ENCODE measurements around the gene CD300LD. TPM values are rescaled to one million over a fixed set of nuclear protein-coding genes. Genes with fewer than 3 reads are reported as not detected.

Gene CD300LD
- total RNA-seq, 1 experiment from 2014 or later = not detected

DNA sequence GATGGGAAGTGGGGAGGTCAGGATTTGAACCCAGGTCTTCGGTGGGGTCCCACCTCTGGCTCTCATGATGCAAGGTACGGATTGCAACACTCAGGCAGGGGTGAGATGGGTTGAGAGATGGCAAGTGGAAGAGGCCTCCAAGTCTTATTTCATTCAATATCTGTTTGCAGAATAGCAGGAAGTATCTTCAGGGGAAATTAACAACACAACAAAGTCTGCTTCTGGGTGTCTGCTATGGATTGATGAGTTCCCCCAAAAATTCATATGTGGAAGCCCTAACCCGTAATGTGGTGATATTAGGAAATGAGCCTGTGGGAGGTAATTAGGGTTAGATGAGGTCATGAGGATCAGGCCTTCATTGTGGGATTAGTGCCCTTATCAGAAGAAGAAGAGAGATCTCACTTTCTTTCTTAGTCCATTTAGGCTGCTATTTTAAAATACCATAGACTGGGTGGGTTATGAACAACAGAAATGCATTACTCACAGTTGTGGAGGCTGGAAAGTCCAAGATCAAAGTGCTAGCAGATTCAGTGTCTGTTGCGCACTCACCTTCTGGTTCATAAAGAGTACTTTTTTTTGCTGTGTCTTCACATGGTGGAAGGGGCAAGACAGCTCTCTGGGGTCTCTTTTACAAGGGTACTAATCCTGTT is 20.3 kb downstream of the CD300LD start:
- Histone ChIP-seq H3K4me3 (ENCODE audit: low read depth, low read length, poor library complexity, severe bottlenecking) (no peak overlapping the region), H3K27me3 (replicated peaks; ENCODE audit: insufficient read depth, low read depth, low read length, poor library complexity) (peaks cover 23% of the 10 kb centered on the region), H3K4me1 (ENCODE audit: insufficient read depth, low read length, poor library complexity, severe bottlenecking) (no peaks in the 10 kb centered on the region), H3K9me3 (ENCODE audit: low read depth, low read length, poor library complexity, severe bottlenecking) (no peaks in the 10 kb centered on the region), H3K36me3 (ENCODE audit: insufficient read depth, low read length, poor library complexity, severe bottlenecking) (no peaks in the 10 kb centered on the region), H3K27ac (ENCODE audit: low read depth, low read length, poor library complexity, severe bottlenecking) (no peak overlapping the region)
- TF ChIP-seq EZH2 (IDR thresholded peaks at IDR 0.05; ENCODE audit: borderline replicate concordance, low read depth, low read length, poor library complexity, severe bottlenecking) = no peak
- TF ChIP-seq, protein P1, sequence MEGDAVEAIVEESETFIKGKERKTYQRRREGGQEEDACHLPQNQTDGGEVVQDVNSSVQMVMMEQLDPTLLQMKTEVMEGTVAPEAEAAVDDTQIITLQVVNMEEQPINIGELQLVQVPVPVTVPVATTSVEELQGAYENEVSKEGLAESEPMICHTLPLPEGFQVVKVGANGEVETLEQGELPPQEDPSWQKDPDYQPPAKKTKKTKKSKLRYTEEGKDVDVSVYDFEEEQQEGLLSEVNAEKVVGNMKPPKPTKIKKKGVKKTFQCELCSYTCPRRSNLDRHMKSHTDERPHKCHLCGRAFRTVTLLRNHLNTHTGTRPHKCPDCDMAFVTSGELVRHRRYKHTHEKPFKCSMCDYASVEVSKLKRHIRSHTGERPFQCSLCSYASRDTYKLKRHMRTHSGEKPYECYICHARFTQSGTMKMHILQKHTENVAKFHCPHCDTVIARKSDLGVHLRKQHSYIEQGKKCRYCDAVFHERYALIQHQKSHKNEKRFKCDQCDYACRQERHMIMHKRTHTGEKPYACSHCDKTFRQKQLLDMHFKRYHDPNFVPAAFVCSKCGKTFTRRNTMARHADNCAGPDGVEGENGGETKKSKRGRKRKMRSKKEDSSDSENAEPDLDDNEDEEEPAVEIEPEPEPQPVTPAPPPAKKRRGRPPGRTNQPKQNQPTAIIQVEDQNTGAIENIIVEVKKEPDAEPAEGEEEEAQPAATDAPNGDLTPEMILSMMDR (conservative IDR thresholded peaks at IDR 0.05; ENCODE audit: low read depth, low read length) = no peak
- ChIA-PET CTCF (no interaction called here), POLR2A (ENCODE audit: low non-redundant PET) (no interaction called here)
- BruUV-seq (replicated peaks) = no TSS peak
- no peak for DNase-seq (ENCODE audit: low spot score)
- intact Hi-C loops (cut with micrococcal nuclease; ENCODE audit: unreplicated experiment) = no loop called here

DNA sequence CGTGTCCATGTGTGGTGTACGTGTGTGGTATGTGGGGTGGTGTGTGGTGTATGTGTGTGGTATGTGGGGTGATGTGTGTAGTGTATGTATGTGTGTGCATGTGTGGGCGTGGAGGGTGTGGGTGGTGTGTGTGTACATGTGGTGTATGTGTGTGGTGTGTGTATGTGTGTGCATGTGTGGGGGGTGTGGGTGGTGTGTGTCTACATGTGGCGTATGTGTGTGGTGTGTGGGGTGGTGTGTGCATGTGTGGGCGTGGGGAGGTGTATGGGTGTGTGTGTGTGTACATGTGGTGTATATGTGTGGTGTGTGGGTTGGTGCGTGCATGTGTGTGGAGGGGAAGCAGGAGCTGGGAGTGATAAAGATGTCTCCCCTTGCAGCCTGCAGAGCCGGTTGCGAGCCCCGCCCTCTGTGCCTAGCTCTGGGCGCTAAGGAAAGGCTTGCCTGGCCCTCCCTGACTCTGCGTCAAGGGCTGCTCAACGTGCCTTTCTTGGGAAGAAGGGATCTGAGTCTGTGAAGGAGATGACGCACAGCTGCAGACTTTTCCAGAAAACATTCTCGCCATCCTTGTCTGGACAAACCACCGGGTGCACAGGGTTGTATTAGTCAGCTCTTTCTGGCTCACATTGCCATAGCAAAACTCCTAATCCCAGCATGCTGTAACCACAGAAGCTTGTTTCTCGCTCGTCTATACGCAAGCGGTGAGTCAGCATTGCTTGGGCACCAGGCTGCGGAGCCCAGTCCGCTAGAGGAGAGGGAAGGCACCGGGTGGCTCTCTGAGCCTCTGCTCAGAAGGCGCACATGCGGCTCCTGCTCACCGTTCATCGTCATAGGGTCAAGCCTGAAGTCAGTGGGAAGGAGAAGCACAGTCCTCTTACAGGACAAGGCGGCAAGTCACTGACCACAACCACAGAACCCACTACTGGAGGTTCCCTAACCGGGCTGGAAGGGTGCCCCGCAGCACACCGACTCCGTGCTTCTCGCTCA is 22.8 kb downstream of the CD300LD start:
- Histone ChIP-seq H3K4me3 (ENCODE audit: low read depth, low read length, poor library complexity, severe bottlenecking) (no peak overlapping the region), H3K27me3 (replicated peaks; ENCODE audit: insufficient read depth, low read depth, low read length, poor library complexity) (peaks cover 6% of the 10 kb centered on the region), H3K9me3 (ENCODE audit: low read depth, low read length, poor library complexity, severe bottlenecking) (no peaks in the 10 kb centered on the region), H3K27ac (ENCODE audit: low read depth, low read length, poor library complexity, severe bottlenecking) (no peak overlapping the region), H3K36me3 (ENCODE audit: insufficient read depth, low read length, poor library complexity, severe bottlenecking) (no peaks in the 10 kb centered on the region), H3K4me1 (ENCODE audit: insufficient read depth, low read length, poor library complexity, severe bottlenecking) (no peaks in the 10 kb centered on the region)
- CTCF ChIA-PET = no interaction called here
- no peak for TF ChIP-seq EZH2 (IDR thresholded peaks at IDR 0.05; ENCODE audit: borderline replicate concordance, low read depth, low read length, poor library complexity, severe bottlenecking)
- TF ChIP-seq, protein P1 (conservative IDR thresholded peaks at IDR 0.05; ENCODE audit: low read depth, low read length) = no peak
- POLR2A ChIA-PET (ENCODE audit: low non-redundant PET) = no interaction called here
- no TSS peak for BruUV-seq (replicated peaks)
- intact Hi-C loops (cut with micrococcal nuclease; ENCODE audit: unreplicated experiment) = no loop called here
- peak; percentile 69 for DNase-seq (ENCODE audit: low spot score)

DNA sequence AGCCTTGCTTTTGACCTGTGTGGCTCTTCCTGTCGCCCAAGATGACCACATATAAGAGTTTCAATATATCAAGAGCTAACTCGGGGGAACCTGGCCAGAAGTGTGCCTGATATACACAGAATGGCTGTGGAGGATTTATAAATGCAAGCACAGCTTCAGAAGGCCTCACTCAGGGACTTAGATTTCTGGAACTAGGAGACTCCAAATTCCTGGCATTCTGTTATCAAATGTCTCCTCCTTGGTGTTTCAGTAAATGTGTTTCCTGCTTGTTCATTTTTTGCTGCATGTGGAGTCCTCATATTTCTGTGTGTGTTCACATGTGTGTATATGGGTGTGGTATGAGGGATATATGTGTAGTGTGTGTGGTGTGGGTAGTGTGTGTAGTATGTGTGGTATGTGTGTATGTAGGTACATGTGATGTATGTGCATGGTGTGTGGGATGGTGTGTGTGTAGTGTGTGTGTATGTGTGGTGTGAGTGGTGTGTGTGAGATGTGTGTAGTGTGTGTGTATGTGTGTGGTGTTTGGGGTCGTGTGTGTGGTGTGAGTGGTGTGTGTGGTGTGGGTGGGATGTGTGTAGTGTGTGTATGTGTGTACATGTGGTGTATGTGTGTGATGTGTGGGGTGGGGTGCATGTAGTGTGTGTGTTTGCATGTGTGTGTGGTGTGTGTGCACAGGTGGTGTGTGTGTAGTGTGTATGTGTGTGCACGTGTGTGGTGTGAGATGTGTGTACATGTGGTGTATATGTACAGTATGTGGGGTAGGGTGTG is 23.8 kb downstream of the CD300LD start:
- POLR2A ChIA-PET (ENCODE audit: low non-redundant PET) = no interaction called here
- H3K9me3 ChIP-seq (ENCODE audit: low read depth, low read length, poor library complexity, severe bottlenecking) = no peaks in the 10 kb centered on the region

More for the DNA sequence above, 23.8 kb downstream of the CD300LD start:
- Histone ChIP-seq H3K27ac (ENCODE audit: low read depth, low read length, poor library complexity, severe bottlenecking) (no peak overlapping the region), H3K4me1 (ENCODE audit: insufficient read depth, low read length, poor library complexity, severe bottlenecking) (no peaks in the 10 kb centered on the region), H3K36me3 (ENCODE audit: insufficient read depth, low read length, poor library complexity, severe bottlenecking) (no peaks in the 10 kb centered on the region), H3K27me3 (replicated peaks; ENCODE audit: insufficient read depth, low read depth, low read length, poor library complexity) (no peaks in the 10 kb centered on the region), H3K4me3 (ENCODE audit: low read depth, low read length, poor library complexity, severe bottlenecking) (no peak overlapping the region)
- intact Hi-C loops (cut with micrococcal nuclease; ENCODE audit: unreplicated experiment) = no loop called here
- TF ChIP-seq EZH2 (IDR thresholded peaks at IDR 0.05; ENCODE audit: borderline replicate concordance, low read depth, low read length, poor library complexity, severe bottlenecking) = no peak
- TF ChIP-seq, protein P1 (conservative IDR thresholded peaks at IDR 0.05; ENCODE audit: low read depth, low read length) = no peak
- BruUV-seq (replicated peaks) = no TSS peak
- DNase-seq (ENCODE audit: low spot score) = no peak
- CTCF ChIA-PET = no interaction called here

Measured in A673 (cell line).